Activated naive CD8-positive, alpha-beta T cell treated with anti-CD3 and anti-CD28 coated beads for 36 hours (primary cell): ENCODE data around the gene CPAMD8. TPM values are rescaled to one million over a fixed set of nuclear protein-coding genes. Genes with fewer than 3 reads are reported as not detected.

Source experiments
- DNase-seq: peaks from one replicate; pipeline ENCODE4 v3.0.0; 2021
- H3K27ac Mint-ChIP-seq: one replicate; pipeline ENCODE4 v1.8.0; 2022; ENCODE audit warnings: mild to moderate bottlenecking, moderate library complexity, mixed read lengths
- H3K27me3 Mint-ChIP-seq: one replicate; pipeline ENCODE4 v1.8.0; 2022; ENCODE audit warnings: mild to moderate bottlenecking, mixed read lengths
- H3K36me3 Mint-ChIP-seq: one replicate; pipeline ENCODE4 v1.8.0; 2021; ENCODE audit warnings: mild to moderate bottlenecking, mixed read lengths
- H3K4me1 Mint-ChIP-seq: one replicate; pipeline ENCODE4 v1.8.0; 2021; ENCODE audit warnings: mixed read lengths
- H3K4me3 Mint-ChIP-seq: one replicate; pipeline ENCODE4 v1.8.0; 2022; ENCODE audit warnings: mild to moderate bottlenecking, moderate library complexity, mixed read lengths
- H3K9me3 Mint-ChIP-seq: one replicate; pipeline ENCODE4 v1.8.0; 2022; ENCODE audit warnings: mixed read lengths
- total RNA-seq, 2 experiments: library from RNA; stranded (reverse); gene quantifications; one replicate each; pipeline ENCODE4 v1.2.3, GENCODE V29; 2021

CPAMD8 gene
- total RNA-seq, 2 experiments from 2014 or later: 0.41 to 0.42 TPM

DNA sequence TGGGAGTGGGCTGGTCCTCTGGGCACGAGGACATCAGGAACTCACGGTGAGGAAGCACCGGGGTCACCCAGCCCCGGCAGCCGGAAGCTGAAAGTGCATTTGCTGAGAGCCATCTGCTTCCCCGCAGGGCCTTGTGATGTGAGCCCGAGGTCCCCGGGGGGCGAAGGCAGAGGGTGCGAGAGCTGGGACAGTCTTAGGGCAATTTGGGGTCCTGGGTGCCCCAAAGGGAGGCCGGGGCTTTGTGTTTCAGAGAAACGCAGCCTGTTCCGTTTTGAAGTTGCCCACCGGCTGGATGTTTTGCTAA lies 133.0 kb downstream of the CPAMD8 start:
- peaks cover 2% of the 10 kb centered on the region for H3K36me3 Mint-ChIP-seq
- no peak overlapping the region for H3K4me3 Mint-ChIP-seq
- H3K4me1 Mint-ChIP-seq: peaks cover 15% of the 10 kb centered on the region
- no peak overlapping the region for H3K27ac Mint-ChIP-seq
- no peak for DNase-seq
- H3K9me3 Mint-ChIP-seq: no peaks in the 10 kb centered on the region
- H3K27me3 Mint-ChIP-seq: peaks cover 72% of the 10 kb centered on the region

DNA sequence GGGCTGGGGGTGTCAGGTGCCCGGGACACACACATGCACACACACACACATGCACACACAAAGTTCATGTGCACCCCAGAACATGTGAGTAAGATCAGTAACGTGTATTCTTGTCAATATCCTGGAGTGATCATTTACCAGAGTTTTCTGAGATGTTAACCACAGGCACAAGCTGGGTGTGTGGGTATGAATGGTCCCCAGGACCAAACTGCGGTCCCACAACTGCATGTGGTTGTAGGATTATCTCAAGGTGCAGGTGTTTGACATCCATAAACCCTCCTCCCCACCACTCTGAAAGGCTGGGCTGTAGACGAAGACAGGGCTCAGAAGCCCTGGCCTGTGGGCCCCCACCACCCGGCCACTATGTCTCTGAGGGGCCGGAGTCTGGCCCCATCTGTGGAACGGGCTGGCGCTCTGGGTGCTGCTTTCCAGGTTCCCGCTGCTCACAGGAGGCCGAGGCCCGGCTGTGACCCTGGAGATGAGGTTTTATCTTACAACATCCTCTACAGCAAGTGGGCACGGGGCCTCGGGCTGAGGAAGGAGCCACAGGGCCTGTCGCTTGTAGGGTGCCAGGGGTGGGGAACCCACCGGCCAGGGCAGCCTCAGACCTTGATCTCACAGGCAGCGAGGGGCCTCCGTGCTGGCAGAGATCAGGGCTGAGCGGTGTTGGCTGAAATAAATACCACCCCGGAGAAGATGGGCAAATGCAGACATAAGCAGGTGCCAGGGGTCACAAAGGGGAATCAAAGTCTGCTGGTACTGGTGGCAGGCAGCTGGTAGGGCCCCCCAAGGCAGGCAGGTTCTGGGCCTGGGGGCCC lies 133.5 kb downstream of the CPAMD8 start:
- no peaks in the 10 kb centered on the region for H3K9me3 Mint-ChIP-seq
- peaks cover 71% of the 10 kb centered on the region for H3K27me3 Mint-ChIP-seq
- DNase-seq: no peak
- no peak overlapping the region for H3K27ac Mint-ChIP-seq
- peaks cover 13% of the 10 kb centered on the region for H3K4me1 Mint-ChIP-seq
- H3K4me3 Mint-ChIP-seq: no peak overlapping the region
- H3K36me3 Mint-ChIP-seq: peaks cover 2% of the 10 kb centered on the region

DNA sequence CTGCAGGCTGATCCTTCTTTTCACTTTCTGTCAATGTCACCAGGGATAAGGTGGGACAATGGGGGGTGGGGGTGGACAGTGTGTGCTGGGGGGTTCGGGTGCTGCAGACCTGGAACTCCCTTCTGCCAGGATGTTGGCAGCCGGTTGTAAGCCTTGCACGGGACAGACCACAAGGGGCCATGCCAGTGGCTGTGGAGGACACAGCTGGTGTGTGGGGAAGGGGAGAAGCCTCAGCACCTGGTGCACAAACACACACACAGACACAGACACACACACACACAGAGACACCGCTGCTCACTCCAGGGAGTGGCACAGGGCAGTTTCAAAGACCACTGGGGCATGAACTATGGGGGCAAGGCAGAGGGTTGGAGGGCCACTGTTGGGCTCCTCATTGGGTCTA lies 134.2 kb downstream of the CPAMD8 start:
- DNase-seq: no peak
- Mint-ChIP-seq H3K27me3 (peaks cover 75% of the 10 kb centered on the region), H3K27ac (no peak overlapping the region), H3K4me1 (peaks cover 13% of the 10 kb centered on the region), H3K4me3 (no peak overlapping the region), H3K9me3 (no peaks in the 10 kb centered on the region), H3K36me3 (peaks cover 2% of the 10 kb centered on the region)

DNA sequence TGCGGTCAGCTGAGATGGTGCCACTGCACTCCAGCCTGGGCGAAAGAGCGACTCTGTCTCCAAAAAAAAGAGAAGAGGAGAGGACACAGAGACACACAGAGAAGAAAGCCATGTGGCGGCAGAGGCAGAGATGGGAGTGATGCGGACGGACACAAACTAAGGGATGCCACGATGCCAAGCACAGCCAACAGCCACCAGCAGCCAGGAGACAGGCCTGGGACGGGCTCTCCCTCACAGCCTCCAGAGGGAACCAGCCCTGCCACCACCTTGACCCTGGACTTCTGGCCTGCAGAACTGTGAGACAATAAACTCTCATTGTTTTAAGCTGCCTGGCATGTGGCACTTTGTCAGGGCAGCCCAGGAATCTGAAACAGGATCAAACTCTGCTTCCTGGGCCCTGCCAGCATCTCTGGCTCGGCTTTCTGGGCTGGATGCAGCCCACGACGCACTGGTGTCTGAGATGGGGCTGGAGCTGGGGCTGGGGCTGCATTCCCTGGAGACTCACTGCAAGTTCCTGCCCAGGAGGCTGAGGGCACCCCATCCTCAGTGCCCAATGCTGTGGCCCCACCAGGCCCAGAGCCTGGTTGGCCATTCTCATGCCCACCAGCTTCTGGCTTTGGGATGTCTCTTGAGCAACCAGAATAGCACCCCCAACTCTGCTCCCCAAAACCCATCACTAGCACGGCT lies 134.8 kb downstream of the CPAMD8 start:
- H3K4me3 Mint-ChIP-seq: no peak overlapping the region
- H3K9me3 Mint-ChIP-seq: no peaks in the 10 kb centered on the region
- no peak for DNase-seq
- peaks cover 12% of the 10 kb centered on the region for H3K4me1 Mint-ChIP-seq
- H3K36me3 Mint-ChIP-seq: peaks cover 2% of the 10 kb centered on the region
- H3K27me3 Mint-ChIP-seq: peaks cover 71% of the 10 kb centered on the region
- no peak overlapping the region for H3K27ac Mint-ChIP-seq

DNA sequence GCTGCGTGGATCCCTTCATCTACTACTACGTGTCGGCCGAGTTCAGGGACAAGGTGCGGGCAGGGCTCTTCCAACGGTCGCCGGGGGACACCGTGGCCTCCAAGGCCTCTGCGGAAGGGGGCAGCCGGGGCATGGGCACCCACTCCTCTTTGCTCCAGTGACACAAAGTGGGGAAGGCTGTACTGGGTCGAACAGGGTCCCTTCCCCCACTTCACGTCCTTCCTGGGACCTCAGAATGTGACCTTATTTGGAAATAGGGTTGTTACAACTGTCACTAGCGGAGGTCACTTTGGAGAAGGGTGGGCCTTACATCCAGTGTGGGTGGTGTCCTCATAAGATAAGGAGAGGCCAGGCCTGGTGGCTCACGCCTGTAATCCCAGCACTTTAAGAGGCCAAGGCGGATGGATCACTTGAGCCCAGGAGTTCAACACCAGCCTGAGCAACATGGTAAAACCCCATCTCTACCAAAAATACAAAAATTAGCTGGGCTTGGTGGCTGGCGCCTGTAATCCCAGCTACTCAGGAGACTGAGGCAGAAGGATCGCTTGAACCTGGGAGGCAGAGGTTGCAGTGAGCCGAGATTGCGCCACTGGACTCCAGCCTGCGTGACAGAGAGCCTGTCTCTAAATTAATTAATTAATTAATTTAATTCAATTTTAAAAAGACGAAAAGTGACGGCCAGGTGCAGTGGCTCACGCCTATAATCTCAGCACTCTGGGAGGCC lies 136.0 kb downstream of the CPAMD8 start:
- Mint-ChIP-seq H3K36me3 (peaks cover 2% of the 10 kb centered on the region), H3K27me3 (peaks cover 66% of the 10 kb centered on the region), H3K4me3 (no peak overlapping the region), H3K4me1 (peaks cover 12% of the 10 kb centered on the region), H3K27ac (no peak overlapping the region), H3K9me3 (no peaks in the 10 kb centered on the region)
- DNase-seq: no peak

DNA sequence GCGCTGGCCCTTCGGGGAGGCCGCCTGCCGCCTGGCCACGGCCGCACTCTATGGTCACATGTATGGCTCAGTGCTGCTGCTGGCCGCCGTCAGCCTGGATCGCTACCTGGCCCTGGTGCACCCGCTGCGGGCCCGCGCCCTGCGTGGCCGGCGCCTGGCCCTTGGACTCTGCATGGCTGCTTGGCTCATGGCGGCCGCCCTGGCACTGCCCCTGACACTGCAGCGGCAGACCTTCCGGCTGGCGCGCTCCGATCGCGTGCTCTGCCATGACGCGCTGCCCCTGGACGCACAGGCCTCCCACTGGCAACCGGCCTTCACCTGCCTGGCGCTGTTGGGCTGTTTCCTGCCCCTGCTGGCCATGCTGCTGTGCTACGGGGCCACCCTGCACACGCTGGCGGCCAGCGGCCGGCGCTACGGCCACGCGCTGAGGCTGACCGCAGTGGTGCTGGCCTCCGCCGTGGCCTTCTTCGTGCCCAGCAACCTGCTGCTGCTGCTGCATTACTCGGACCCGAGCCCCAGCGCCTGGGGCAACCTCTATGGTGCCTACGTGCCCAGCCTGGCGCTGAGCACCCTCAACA lies 136.6 kb downstream of the CPAMD8 start:
- Mint-ChIP-seq H3K4me1 (peaks cover 10% of the 10 kb centered on the region), H3K9me3 (no peaks in the 10 kb centered on the region)

DNA sequence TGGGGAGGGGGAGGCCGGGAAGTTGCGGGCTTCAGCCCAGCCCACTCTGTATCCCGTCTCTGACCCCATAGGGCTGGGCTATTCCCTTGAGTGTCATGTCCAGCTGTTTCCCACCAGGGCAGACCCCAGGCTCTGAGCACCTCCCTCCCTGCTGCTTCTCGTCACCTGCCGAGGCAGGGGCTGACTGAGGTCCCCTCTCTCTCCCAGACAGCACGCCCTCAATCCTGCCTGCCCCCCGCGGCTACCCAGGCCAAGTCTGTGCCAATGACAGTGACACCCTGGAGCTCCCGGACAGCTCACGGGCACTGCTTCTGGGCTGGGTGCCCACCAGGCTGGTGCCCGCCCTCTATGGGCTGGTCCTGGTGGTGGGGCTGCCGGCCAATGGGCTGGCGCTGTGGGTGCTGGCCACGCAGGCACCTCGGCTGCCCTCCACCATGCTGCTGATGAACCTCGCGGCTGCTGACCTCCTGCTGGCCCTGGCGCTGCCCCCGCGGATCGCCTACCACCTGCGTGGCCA lies 137.2 kb downstream of the CPAMD8 start:
- DNase-seq: no peak
- peaks cover 54% of the 10 kb centered on the region for H3K27me3 Mint-ChIP-seq
- no peaks in the 10 kb centered on the region for H3K9me3 Mint-ChIP-seq
- H3K36me3 Mint-ChIP-seq: no peaks in the 10 kb centered on the region
- peaks cover 10% of the 10 kb centered on the region for H3K4me1 Mint-ChIP-seq
- H3K27ac Mint-ChIP-seq: no peak overlapping the region
- H3K4me3 Mint-ChIP-seq: no peak overlapping the region

More for the DNA sequence above, 136.6 kb downstream of the CPAMD8 start:
- Mint-ChIP-seq H3K27ac (no peak overlapping the region), H3K27me3 (peaks cover 60% of the 10 kb centered on the region), H3K4me3 (no peak overlapping the region), H3K36me3 (no peaks in the 10 kb centered on the region)
- no peak for DNase-seq

DNA sequence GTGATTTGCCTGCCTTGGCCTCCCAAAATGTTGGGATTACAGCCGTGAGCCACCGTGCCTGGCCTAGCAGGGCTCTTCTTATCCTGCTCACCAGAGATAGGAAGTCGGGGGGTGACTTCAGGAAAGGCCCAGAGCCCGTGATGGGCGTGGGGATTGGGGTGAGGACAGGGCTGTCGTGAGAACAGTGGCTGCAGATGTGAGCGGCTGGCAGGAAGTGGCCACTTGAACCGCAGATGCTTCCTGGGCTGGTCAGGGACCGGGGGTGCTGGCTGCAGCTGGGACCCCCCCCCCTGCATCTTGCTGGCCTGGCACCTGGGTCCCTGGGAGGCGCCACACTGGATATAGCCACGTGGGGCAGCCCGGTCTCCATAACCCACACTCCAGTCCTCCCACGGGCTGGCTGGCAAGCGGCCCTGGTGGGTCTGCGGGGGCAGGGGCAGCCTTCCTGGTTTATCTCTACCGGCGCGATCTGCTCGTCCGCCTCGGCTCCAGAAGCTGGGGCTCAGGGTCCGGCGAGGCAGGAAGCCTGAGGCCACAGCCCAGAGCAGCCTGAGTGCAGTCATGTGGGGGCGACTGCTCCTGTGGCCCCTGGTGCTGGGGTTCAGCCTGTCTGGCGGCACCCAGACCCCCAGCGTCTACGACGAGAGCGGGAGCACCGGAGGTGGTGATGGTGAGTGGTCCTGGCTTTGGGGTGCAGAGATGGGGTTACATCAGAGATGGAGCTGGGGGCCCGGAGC lies 137.8 kb downstream of the CPAMD8 start, which contains the start of gene F2RL3:
F2RL3 (plus strand) TSS at position 371 of the 737 bp plus-strand sequence; CDS start at position 562, 191 bp downstream.
- Mint-ChIP-seq H3K4me3 (no peak within 1 kb of the TSS), H3K27me3 (peaks cover 48% of the 10 kb centered on the region), H3K4me1 (peaks cover 10% of the 10 kb centered on the region), H3K9me3 (no peaks in the 10 kb centered on the region), H3K36me3 (no peaks in the 10 kb centered on the region), H3K27ac (no peak within 1 kb of the TSS)
- DNase-seq: no peak

DNA sequence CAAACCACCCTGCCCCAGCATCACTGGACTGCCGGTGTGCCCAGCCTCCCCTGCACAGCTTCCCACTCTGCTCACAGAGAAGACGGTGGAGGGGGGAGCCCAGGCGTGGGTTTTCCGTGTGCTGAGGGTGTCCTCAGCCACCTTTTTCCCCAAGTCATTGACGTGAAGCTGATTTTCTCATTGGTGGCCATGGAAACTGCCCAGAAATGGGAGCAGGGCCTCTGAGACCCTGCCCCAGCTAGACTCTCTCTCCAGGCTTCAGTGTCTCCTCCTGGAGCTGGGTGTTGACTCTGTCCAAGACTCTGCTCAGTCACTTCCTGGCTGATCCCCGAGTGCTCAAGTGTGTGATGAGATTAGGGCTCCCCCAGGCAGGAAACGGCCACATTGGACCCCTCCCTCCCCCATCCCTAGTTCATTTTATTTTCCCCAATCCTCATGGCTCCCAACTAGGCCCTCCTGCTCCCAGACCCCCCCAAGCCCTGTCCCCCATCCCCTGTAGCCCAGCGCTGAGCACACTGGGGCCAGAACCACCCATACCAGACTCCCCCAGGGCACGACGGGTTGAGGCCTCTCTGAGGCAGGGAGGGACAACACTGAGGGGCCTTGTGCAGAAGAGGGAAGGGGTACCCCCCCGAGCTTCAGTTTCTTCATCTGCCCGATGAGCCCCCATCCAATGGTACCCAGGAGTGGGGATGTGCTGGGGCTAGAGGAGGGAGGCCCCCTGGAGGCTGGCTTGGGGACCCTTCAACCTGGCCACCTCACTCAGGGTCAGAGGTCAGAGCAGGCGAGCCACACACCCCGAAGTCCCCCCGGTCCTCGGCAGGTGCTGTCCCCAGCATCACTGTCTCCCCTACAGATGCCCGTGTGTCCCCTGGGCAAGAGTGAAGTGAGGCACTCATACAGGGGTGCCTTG lies 139.0 kb downstream of the CPAMD8 start:
- DNase-seq: no peak
- Mint-ChIP-seq H3K9me3 (peaks cover 2% of the 10 kb centered on the region), H3K27ac (no peak overlapping the region), H3K4me1 (peaks cover 6% of the 10 kb centered on the region), H3K27me3 (peaks cover 38% of the 10 kb centered on the region), H3K4me3 (no peak overlapping the region), H3K36me3 (peaks cover 1% of the 10 kb centered on the region)

DNA sequence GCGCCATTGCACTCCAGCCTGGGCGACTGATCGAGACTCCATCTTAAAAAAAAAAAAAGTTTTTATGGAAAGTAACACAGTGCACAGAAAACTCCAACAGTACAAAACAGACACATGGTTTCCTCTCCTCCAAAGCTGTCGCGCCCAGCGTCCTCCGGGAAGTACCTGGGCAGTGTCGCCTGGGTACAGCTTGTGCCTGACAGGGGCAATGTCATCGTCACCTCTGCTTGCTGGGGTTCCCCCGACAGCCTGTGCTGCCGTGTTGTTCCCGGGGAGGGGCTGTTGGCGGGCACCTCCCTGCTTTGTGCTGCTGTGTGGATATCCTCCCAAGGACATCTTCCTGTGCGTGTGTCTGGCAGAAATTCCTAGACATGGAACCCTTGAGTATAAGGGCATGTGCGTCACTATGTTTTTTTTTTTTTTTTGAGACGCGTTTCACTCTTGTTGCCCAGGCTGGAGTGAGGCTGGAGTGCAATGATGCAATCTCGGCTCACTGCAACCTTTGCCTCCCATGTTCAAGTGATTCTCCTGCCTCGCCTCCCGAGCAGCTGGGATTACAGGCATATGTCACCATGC lies 140.2 kb downstream of the CPAMD8 start:
- Mint-ChIP-seq H3K4me1 (peaks cover 6% of the 10 kb centered on the region), H3K4me3 (no peak overlapping the region), H3K9me3 (peaks cover 10% of the 10 kb centered on the region), H3K27me3 (peaks cover 30% of the 10 kb centered on the region), H3K36me3 (peaks cover 4% of the 10 kb centered on the region), H3K27ac (no peak overlapping the region)
- no peak for DNase-seq

DNA sequence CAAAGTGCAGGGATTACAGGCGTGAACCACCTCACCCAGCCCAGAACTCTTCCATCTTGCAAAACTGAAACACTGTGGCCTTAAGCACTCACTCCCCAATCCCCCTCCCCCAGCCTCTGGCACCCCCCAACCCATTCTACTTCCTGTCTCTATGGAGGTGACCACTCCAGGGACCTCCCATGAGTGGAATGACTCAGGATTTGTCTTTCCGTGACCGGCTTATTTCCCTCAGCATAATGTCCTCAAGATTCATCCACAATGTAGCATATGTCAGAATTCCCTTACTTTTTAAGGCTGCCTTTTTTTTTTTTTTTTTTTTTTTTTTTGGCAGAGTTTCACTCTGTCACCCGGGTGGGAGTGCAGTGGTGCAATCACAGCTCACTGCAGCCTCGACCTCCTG lies 141.4 kb downstream of the CPAMD8 start:
- DNase-seq: no peak
- Mint-ChIP-seq H3K27ac (no peak overlapping the region), H3K9me3 (peaks cover 15% of the 10 kb centered on the region), H3K27me3 (peaks cover 21% of the 10 kb centered on the region), H3K36me3 (peaks cover 11% of the 10 kb centered on the region), H3K4me1 (peaks cover 6% of the 10 kb centered on the region), H3K4me3 (no peak overlapping the region)

DNA sequence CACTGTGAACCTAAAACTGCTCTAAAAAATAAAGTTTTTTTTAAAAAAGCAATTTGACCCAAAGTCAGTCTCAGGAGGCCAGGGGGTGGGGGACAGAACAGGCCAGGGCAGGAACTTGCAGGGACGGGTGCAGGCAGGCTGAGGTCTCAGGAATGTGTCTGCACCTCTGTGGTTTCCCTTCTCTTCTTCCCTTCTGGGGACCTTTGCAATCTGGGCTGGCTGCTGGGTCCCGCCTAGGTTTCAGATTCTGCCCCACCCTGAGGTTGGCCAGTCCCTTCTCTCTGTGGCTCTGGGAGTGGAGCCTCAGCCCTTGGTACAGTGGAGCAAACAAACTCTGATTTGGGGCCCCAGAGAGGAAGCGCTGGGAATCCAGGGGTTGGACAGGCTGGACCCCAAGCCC lies 143.1 kb downstream of the CPAMD8 start:
- Mint-ChIP-seq H3K9me3 (peaks cover 15% of the 10 kb centered on the region), H3K27ac (no peak overlapping the region), H3K36me3 (peaks cover 22% of the 10 kb centered on the region), H3K4me3 (no peak overlapping the region), H3K27me3 (peaks cover 10% of the 10 kb centered on the region), H3K4me1 (peaks cover 1% of the 10 kb centered on the region)
- no peak for DNase-seq

DNA sequence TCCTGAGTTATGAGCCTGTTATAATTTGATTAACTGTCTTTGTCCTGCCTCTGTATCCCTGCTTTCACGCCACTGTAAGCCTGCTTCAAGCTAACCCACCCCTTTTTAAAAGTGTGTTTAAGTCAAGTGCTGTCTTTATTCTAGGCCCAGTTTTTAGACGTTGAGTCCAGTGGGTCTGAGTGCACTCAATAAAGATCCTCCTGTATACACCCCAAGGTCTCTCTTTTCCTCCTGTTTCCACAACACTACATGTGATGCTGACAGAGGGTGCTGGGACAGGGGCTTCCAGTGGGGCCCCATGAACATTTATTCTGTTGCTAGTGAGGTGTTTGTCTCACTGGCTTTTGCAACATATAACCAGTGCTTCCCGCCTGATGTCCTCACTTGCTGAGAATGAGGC lies 144.5 kb downstream of the CPAMD8 start:
- Mint-ChIP-seq H3K27me3 (no peaks in the 10 kb centered on the region), H3K36me3 (peaks cover 24% of the 10 kb centered on the region), H3K9me3 (peaks cover 15% of the 10 kb centered on the region), H3K4me3 (no peak overlapping the region), H3K27ac (no peak overlapping the region), H3K4me1 (no peaks in the 10 kb centered on the region)
- no peak for DNase-seq
